Bone marrow (tissue), 2 donors: Measurements from ENCODE around the gene NFIC.
"Not testable (repeated sequence)": the region's sequence is repeated elsewhere in the genome, so short reads cannot be mapped to it uniquely, and the experiment has no call there.

ENCODE experiments used
- DNase-seq, 2 donors: peaks; one replicate each; lab custom pipeline; 2025; lab: John Stamatoyannopoulos, UW

The NFIC gene

DNA sequence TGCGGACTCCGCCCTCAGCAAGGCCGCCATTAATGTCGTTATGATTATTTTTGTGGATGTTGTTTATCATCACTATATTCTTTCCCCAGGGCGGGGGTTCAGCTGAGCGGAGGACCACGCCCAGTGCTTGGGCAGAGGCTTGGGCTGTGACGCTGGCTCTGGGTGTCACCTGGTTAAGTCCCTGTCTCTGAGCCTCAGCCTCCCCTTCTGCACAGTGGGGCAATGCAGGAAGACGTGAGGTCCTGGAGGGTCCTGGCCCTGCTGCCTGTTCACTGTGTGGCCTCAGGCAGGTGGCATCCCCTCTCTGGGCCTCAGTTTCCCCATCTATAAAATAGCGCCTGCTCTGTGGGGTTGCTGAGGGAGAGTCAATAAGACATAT, 32.5 kb downstream of the NFIC start:
- no peak for DNase-seq

DNA sequence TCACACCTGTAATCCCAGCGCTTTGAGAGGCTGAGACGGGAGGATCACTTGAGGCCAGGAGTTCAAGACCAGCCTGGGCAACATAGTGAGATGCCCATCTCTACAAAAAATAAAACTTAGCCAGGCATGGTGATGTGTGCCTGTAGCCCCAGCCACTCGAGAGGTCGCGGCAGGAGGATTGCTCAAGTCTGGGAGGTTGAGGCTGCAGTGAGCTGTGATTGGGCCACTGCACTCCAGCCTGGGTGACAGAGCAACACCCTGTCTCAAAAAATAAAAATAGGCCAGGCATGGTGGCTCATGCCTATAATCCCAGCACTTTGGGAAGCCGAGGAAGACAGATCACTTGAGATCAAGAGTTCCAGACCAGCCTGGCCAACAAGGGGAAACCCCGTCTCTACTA, 32.9 kb downstream of the NFIC start:
- not testable (repeated sequence) for DNase-seq

DNA sequence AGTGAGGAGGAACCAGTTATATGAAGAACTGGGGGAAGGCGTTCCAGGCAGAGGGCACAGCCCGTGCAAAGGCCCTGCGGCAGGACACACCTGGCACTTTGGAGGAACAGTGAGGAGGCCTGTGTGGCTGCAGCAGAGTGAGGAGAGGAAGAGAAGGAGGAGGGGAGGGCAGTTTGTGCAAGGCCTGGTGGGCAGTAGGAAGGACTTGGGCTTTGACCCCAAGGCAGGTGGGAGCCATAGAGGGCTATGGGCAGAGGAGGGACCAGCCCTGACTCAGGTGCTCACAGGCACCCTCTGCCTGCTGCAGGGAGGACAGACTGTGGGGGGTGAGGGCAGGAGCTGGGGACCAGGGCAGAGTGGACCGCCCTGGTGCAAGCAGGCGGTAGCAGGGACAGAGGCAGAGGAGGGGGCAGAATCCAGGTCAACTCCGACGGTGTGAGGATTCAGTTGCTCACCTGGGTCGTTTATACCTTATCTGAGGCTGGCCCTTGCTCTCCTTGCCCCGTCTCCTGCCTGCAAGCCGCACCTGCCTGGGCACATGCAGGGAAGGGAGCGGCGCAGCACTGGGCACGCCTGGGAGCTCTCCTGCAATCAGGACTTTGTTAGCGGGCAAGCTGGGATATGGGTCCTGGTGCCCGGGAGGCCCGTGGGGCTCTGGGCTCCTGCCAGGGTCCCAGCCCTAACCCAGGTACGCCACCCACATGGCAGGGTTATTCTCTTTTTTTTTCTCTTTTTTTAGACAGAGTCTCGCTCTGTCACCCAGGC, 34.8 kb downstream of the NFIC start:
- DNase-seq, result no peak

DNA sequence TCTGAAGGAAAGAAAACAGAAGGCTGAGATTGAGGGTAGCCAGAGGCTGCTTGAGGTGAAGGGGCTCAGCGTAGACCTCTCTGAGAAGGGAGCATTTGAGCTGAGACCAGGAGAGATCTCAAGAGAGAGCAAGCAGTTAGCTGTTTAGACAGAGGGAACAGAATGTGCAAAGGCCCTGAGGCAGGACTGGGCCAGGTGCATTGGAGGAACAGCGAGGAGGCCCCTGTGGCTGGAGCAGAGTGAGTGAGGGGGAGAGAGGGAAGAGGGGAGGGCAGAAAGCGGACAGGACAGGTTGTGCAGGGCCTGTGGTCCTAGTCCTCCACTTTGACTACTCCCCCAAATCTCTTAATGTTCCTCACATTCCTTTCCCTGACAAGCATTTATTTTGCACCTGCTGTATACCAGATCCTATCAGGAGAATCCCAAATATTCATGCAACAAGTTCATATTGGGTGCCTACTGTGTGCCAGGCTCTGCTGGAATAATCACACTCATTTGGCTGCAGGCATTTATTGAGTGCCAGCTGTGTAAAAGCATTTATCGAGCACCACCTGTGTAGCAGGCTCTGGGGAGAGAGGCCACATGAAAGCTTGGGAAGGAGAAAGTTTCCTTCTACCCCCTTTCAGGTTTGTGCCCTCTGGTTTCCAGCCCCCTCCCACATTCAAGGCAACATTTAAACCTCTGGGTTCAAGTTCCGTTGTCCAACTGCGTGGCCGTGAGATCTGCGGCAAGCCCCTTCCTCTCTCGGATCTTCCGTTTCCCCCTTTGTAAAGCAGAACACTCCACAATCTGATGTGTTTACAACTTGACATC, 36.5 kb downstream of the NFIC start:
- no peak for DNase-seq

DNA sequence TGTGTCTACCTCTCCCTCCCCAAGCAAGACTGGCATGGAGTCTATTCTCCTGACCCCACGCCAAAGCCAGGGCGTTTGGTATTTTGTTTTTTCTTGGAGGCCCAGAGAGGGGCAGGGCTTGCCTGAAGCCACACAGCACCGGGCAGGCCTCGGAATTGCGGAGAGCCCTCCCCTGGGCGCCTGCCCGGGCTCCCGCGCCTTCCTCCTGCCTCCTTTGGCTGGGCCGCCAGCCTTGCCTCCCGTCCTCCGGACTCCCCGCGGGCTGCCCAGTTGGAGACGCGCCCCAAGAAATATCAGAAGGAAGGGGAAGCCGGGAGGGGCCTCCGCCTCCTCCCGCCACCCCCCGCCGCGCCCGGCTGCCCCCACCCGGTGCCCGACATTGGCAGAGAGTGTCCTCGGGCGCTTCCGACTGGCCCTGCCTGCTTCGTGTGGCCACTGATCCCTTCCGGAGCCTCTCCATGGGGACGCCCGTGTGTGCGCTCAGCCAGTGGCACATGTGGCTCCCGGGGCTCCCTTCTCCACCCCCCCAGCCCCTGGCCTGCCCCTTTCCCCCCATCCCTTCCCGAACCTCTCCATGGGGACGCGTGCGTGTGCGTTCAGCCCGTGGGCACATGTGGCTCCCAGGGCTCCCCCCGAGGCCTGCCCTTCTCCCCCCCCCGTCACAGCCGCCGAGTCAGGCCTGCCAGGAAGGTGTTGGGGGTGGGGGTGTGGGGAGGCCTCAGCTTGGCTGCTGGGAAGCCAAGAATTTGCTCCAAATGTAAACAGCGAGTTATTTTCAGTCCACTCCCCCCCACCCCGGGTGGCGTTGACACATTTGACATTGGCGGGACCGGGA, 37.3 kb downstream of the NFIC start:
- DNase-seq, result no peak

DNA sequence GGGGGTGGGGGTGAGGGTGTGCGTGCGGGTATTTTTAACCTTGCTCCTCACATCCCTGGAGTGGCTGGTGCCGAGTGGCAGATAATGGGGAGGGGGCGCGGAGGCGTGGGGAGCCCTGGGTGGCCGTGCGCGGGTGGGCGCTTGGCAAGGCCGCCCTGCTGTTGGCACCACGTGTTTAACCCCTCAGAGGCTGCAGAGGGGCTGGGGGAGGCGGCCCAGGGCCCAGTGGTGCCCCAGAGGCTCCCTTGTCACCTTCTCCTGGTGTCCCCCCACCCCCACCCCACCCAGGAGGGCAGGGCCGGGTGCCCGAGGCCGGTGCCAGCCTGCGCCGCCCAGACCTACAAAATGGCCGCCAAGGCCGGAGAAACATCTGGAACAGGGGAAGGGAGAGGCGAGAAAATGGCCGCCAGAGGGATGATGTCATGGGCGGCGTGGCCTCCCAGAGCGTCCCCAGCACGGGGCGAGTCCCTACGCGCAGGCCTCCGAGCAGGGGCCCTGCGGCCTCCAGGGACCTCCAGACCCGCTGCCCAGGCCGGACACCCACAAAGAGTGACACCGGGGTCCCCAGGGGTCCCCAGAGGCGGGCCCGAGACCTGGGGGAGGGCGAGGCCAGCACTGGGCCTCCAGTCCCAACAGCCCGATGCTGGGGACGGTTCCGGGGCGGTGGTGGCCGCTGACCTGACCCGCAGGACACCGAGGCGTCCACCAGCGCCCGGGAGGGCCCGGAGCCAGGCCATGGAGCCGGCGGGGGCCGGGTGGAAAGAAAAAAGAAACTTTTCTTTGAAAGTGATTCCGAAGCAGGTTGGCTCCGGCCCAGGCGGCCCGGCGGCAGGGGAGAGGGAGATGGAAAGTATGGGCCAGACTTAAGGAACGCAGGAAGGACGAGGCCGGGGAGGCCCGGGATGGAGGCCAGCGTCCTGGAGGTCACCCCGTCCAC, 38.2 kb downstream of the NFIC start:
- no peak for DNase-seq

DNA sequence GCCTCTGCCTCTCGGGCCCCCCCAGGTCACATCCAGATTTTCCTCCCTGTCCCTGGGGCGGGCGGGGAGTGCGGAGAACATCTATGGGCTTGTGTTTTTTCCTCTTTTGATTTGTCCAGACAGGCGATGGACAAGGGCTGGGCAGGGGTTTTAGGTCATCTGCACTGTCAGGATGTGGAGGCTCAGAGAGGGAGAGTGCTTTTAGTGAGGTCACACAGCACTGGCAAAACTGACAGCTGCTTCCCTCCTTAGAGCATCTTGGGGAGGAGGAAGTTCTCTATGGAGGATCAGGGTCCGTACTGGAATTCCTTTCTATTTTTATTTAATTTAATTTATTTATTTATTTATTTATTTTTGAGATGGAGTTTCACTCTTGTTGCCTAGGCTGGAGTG, 38.9 kb downstream of the NFIC start:
- no peak for DNase-seq

DNA sequence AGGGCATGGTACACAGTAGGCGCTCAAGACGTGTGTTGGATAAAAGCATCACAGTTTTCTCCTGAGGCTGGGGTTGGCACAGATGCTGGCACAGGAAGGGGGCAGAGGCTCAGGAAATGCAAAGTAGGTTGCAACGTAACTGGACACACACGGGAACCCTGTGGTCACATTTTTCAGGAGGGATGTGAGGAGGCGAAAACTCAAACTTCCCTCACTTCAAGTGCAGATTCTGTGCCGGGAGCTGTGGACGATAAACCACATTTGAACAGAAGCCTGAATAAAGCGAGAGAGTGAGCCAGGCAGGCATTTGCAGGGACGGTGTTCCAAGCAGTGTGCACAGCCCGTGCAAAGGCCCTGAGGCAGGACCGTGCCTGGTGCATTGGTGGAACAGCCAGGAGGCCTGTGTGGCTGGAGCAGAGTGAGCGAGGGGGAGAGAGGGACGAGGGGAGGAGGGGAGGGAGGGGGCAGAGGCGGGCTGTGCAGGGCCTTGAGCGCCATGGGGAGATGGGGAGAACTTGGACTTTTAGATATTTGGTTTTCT, 40.3 kb downstream of the NFIC start:
- no peak for DNase-seq

DNA sequence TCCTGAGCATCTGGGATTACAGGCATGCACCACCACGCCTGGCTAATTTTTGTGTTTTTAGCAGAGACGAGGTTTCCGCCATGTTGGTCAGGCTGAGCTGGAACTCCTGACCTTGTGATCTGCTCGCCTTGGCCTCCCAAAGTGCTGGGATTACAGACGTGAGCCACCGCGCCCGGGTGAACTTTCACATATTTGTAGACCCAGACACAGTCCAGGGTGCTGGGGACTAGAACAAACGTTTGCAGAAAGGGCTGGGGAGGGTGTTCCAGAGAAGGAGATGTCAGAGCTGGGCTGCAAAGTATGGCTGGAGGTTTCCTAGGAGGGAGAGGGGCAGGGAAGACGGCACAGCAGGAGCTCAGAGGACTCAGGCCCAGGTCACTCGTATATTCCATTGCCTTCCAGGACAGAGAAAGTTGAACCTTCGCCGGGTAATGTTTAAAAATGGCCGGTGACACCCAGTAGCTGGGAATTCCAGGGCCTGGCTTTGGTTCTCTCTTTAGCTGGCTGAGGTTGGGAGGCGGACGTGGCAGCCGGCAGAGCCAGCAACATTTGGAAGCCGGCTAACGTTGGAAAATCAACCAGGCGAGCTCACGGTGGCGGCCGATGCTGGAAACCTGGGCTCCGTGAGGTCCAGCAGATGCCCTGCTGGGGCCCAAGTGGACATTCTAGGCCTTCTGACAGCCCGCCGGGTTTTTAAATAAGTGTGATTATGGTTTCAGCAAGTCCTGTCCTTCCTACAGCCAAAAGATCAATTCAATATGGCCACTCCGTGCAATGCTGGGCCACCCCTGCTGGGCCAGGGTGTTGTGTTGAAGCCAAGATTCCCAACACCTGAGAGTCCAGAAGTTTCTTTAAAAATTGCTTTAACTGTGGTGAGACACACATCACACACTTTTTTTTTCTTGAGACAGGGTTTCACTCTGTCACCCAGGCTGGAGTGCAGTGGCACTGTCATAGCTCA, 41.5 kb downstream of the NFIC start:
- DNase-seq, result no peak

DNA sequence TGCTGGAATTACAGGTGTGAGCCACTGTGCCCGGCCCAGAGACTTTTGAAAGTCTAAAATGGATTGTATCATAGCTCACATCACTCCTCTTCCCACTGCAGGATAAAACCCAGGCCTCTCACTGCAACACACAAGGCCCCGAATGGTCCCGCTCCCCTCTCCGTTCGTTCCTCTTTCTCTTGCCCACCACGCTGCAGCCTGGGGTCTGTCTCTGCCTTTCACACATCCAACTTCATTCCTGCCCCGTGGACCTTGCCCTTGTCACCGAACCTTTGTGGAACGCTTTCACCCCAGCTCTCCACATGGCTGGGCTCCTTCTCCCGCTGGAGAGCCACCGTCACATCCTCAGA, 42.6 kb downstream of the NFIC start:
- no peak for DNase-seq

DNA sequence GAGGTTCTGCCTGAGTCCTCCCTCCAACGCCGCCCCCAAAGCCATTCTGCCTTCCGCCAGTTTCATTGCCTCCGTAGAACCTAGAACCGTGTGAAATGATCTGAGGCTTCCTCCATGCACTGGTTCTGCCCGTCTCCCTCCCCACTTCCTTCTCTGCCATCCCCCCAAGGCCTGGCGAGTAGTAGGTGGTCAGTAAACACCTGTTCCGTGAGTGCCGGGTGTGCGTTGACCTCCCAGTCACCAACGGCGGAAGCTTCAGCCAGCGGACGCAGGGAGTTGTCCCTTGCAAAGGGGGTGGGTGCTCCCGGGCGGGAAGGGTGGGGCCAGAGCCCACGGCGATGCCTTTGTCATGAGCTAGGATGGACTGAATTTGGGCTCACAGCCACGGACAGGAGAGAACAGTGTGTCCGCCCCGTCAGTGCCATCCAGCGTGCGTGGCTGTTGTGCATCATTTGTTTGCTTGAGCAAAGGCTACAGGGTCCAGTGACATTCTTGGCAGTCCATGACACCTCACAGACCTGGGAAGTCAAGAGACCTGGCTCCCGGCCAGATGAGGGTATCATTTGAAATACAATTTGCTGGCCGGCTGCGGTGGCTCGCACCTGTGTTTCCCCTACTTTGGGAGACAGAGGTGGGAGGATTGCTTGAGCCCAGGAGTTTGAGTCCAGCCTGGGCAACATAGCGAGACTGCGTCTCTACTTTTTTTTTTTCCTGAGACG, 43.1 kb downstream of the NFIC start:
- DNase-seq, result no peak

DNA sequence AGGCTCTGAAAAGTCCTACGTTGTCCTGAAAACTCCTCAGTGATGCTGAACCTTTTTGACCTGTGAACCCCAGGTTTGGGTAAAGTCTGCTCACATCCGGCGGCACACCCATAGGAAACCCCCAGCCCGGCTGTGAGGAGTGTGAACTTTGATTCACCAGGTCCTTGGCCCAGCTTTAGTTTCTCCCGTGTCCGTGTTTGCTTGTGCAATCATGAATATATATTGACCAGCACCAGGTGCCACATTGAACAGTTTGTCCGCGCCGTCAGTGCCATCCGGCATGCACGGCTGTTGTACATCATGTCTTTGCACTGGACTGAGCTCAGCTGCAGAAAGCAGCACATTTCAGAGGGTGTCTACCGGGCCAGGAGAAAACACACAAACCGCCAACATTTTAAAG, 45.3 kb downstream of the NFIC start:
- no peak for DNase-seq

DNA sequence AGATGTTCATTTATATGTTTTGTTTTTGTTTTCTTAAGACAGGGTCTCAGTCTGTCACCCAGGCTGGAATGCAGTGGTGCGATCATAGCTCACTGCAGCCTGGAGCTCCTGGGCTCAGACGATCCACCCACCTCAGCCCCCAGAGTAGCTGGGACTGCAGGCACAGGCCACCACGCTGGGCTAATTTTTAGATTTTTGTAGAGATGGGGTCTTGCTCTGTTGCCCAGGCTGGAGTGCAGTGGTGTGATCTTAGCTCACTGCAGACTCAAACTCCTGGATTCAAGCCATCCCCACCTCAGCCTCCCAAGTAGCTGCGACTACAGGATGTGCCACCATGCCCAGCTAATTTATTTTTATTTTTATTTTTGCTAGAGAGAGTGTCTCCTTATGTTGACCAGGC, 45.7 kb downstream of the NFIC start:
- no peak for DNase-seq

DNA sequence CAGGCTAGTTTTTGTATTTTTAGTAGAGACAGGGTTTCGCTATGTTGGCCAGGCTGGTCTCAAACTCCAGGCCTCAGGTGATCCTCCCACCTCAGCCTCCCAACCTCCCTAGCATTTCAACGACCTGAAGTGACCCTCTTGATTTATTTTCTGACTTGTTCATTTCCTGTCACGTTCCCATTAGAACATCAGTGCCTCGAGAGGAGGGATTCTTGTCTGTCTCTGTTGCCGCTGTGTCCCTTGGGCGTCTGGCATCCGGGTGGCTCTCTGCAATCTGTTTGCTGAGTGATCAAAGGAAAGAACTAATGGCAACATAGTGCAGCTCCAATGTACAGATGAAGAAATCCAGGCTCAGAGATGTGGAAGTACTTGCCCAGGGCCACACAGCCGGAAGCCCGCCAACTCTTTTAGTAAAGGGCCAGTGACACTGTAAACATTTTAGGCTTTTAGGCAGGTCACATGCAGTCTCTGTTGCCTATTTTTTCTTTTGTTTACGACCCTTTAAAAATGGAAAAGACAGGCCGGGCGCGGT, 47.5 kb downstream of the NFIC start:
- DNase-seq, result no peak

DNA sequence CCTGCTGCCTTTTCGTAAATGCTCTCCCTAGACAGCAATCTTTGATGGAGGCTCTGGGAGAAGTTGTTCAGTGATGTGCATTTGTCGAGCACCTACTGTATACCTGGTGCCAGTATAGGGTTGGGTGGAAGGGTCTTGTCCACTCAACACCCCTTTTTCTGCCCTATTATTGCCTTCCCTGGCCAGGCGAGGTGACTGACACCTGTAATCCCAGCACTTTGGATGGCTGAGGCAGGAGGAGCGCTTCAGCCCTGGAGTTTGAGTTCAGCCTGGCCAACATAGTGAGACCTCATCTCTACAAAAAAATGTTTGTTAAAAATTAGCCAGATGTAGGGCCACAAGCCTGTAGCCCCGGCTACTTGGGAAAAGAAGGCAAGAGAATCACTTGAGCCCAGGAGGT, 49.3 kb downstream of the NFIC start:
- no peak for DNase-seq

DNA sequence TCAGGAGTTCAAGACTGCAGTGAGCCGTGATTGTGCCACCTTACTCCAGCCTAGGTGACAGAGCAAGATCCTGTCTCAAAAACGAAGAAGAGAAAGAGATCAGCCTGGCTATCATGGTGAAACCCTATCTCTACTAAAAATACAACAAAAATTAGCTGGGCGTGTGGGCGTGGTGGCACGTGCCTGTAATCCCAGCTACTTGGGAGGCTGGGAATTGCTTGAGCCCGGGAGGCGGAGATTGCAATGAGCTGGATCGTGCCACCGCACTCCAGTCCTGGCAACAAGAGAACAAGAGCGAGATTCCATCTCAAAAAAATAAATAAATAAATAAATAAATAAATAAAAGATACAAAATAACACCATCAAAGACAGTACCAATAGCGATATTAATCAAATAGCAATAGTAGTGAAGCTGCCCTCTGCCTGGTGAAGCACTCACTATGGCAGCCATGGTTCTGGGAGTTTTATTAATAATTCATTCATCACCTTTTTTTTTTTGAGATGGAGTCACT, 53.9 kb downstream of the NFIC start:
- DNase-seq, result no peak

DNA sequence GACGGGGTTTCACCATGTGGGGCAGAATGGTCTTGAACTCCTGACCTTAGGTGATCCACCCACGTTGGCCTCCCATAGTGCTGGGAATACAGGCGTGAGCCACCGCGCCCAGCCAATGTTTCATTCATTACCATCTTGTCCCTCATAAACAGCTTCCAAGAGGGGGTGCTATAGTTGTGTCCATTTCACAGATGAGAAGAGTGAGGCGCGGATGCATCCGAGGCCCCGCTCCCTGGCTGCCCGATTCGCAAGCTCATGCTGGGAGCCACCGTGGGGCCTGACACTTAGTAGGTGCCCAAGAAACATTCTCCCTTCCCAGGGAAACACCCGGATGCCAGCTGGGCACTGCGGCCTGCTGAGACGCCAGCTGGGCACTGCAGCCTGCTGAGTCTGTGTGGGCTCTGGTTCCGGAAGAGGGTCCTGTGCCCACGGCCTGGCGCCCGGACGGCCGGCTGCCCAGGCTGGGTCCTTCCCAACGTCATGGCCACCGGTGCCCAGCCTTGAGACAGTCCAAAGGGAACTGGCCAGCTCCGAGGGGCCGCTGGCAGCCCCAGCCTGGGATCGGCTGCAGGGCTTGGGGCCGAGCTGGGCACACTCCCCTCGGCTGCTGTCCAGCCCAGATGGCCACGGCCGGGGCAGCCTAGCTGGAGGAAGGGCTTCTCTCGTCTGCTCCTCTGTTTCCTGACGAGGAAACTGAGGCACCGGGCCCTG, 54.7 kb downstream of the NFIC start:
- no peak for DNase-seq

DNA sequence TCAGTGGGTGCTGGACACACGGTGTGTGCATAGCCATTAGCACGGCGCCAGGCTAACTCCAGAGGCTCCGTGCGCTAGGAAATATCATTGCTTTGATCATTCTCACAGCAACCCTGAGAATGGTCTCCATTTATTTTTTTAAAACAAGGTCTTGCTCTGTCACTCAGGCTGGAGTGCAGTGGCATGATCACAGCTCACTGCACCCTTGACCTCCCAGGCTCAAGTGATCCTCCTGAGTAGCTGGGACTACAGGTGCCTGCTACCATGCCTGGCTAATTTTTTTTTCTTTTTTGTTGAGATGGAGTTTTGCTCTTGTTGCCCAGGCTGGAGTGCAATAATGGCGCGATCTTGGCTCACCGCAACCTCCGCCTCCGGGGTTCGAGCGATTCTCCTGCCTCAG, 55.3 kb downstream of the NFIC start:
- not testable (repeated sequence) for DNase-seq
